GM21360 (cell line): ENCODE data around the gene LTC4S.
"Not testable (repeated sequence)": the region's sequence is repeated elsewhere in the genome, so short reads cannot be mapped to it uniquely, and the experiment has no call there.

ENCODE experiments used
- ATAC-seq: cut with Tn5 transposase; IDR thresholded peaks from one replicate; pipeline ENCODE4 v1.9.1; 2021; ENCODE audit warnings: mild to moderate bottlenecking, moderate library complexity; ENCODE audit not compliant: unreplicated experiment

The LTC4S gene

DNA sequence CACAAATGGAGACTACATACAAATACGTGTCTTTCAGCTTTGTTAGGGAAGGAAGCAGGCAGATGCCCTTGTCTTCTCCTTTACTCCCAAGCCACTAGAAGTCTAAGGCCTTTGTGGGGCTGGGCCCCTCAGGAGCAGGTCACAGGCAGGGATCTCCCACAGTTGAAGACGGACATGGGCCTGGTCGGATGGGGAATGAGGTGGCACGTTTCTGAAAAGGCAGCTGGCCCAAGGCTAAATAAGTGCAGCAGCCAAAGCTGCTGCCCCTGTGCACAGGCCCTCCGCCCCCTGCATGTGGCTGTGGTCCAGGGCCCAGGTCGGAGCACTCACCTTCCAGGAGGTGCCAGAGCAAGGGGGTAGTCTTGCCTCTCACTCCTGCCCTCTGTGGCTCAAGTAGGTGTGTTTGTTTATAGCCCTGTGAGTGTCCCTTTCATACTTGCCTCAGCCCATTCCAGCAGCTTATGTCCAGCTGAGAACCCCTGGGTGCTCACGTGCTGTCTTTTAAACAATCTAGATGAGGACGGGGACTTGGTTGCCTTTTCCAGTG, 28.7 kb downstream of the LTC4S start:
- no peak for ATAC-seq

DNA sequence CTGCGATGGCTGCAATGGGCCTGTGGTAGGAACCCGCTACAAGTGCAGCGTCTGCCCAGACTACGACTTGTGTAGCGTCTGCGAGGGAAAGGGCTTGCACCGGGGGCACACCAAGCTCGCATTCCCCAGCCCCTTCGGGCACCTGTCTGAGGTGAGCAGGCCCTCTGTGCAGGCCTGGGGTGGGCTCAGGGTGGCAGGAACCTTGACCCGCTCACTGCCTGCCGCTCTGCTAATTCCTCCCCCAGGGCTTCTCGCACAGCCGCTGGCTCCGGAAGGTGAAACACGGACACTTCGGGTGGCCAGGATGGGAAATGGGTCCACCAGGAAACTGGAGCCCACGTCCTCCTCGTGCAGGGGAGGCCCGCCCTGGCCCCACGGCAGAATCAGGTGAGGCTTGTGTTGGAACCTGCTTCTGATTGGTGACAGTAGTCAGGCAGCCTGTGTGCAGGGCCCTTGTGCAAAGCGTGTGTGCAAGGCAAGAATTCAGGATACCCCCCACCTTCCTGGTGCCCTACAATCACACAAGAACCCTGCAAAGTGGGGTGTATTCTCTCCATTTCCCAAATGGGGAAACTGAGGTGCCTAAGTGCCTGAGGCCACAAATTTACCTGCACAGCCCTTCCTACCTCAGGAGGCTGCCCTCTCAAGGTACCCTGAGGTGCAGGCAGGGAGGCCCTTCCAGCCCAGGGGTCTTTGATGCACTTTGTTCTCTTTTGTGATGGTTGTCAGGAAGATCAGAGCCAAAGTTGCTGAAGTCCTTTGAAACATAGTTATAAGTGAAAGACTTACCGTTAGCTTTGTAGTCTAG, 30.4 kb downstream of the LTC4S start:
- ATAC-seq: no peak

DNA sequence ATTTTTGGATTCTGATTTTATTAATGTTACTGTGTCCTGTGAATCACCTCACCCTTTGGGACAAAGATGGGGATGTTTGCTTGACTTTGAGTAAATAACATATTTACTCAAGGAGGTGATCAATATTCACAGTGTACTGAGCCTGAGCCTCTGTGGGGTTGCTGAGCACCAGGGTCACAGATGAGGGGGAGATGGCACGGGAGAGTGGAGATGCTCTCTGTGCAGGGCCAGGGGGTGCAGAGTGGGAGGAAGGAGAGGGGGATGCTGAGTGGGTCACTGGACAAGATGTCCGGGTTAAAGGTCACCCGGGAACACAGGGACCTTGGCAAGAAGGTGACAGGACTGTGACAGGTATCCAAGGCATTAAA, 30.9 kb downstream of the LTC4S start:
- no peak for ATAC-seq

- no peak for ATAC-seq
Measured at GRCh38 chr5:179825655-179826182, 31.9 kb downstream of the LTC4S start.

- ATAC-seq: no peak
Measured at GRCh38 chr5:179827680-179828079, 33.9 kb downstream of the LTC4S start.

- ATAC-seq: no peak
Measured at GRCh38 chr5:179828756-179829421, 35.1 kb downstream of the LTC4S start.

DNA sequence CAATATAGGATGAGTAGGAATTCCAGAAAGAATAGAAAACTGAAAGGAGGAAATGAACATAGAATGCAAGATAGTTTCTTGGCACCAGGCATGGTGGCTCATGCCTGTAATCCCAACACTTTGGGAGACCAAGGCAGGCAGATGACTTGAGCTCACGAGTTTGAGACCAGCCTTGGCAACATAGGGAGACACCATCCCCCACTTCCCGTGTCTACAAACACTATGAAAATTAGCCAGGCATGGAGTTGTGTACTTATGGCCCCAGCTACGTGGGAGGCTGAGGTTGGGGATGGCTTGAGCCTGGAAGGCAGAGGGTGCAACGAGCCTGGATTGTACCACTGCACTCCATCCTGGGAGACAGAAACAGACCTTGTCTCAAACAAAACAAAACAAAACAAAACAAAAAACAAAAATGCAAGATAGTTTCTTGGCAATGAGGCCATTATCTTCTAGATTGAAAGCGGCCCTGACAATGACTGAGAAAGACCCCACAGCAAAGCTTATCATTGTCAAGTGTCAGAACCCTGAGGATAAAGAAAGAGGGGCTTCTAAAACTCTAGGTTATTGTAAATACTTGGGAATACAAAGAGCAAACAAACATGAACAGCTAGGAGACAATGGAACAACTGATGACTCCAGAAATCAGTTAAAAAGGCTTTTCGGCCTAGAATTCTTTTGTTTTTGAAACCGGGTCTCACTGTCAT, 36.1 kb downstream of the LTC4S start:
- no peak for ATAC-seq

- no peak for ATAC-seq
Measured at GRCh38 chr5:179830818-179831468, 37.2 kb downstream of the LTC4S start.

DNA sequence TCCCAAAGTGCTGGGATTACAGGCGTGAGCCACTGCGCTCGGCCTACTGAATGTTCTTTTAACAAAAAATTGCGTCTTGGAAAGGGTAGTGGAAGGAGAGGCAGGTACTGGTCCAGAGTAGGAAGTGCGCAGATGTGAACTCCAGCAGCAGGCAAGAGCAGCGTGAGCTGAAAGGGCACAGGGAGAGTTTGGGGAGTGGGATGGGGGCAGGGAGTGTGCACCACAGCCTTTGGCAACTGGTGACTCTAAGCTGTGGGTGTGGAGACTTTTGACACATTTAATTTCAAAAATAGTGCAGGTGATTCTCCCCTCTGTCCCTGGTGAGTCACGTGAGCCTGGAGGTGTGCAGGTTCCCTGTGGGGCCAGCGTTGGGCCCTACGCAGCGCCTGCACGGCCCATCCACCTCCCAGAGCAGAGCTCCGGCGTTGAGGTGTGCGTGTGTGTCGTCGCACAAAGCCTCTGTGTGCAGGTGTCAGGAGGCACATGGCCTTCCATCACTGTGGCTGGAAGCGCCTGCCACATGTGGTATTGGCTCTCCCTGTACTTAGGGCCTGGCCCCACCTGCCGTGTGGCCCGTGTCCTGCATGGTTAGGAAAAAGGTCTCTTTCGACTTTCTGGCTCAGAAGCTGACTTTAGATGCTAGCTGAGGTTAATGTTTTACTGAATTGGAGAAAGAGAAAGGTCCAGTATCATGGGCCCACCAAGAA, 38.4 kb downstream of the LTC4S start:
- ATAC-seq: no peak

DNA sequence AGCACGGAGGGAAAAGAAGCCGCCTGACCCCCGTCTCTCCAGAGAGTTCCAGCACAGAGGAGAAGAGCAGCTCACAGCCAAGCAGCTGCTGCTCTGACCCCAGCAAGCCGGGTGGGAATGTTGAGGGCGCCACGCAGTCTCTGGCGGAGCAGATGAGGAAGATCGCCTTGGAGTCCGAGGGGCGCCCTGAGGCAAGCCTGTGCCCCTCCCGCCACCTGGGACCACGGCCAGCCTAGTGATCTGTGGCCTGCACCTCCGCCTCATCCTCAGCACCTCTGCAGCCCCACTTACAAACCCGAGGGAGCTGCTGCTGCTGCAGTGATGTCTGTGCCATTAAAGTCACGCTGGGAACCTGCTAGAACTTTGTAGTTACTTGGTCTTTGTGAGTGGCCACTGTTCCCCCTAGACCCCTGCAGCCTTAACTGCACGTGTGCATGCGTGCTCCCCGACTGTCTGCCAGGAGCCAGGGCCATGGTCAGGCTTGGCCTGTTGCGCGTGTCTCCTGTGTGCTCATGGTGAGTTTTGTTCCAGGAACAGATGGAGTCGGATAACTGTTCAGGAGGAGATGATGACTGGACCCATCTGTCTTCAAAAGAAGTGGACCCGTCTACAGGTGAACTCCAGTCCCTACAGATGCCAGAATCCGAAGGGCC, 39.4 kb downstream of the LTC4S start:
- no peak for ATAC-seq

GRCh38 chr5:179833709-179834070, 39.9 kb downstream of the LTC4S start:
- ATAC-seq: no peak

- no peak for ATAC-seq
Measured at GRCh38 chr5:179834120-179834519, 40.3 kb downstream of the LTC4S start.

DNA sequence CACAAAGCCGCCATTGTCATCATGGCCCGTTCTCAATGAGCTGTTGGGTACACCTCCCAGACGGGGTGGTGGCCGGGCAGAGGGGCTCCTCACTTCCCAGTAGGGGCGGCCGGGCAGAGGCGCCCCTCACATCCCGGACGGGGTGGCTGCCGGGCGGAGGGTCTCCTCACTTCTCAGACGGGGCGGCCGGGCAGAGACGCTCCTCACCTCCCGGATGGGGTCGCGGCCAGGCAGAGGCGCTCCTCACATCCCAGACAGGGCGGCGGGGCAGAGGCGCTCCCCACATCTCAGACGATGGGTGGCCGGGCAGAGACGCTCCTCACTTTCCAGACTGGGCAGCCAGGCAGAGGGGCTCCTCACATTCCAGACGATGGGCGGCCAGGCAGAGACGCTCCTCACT, 41.1 kb downstream of the LTC4S start:
- not testable (repeated sequence) for ATAC-seq

DNA sequence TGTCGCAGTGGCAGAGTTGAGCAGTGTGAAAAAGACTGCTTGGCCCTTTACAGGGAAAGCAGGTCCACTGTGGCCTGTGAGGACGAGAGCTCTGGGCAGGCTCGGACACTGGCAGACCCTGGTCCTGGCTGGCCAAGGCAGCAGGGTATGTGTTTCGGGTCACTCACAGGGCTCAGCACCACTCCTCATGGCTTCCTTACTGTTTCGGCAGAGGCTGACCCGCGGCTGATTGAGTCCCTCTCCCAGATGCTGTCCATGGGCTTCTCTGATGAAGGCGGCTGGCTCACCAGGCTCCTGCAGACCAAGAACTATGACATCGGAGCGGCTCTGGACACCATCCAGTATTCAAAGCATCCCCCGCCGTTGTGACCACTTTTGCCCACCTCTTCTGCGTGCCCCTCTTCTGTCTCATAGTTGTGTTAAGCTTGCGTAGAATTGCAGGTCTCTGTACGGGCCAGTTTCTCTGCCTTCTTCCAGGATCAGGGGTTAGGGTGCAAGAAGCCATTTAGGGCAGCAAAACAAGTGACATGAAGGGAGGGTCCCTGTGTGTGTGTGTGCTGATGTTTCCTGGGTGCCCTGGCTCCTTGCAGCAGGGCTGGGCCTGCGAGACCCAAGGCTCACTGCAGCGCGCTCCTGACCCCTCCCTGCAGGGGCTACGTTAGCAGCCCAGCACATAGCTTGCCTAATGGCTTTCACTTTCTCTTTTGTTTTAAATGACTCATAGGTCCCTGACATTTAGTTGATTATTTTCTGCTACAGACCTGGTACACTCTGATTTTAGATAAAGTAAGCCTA, 42.6 kb downstream of the LTC4S start:
- no peak for ATAC-seq

GRCh38 chr5:179837076-179838011, 43.6 kb downstream of the LTC4S start:
- no peak for ATAC-seq

- no peak for ATAC-seq
Measured at GRCh38 chr5:179839328-179840256, 45.8 kb downstream of the LTC4S start.

GRCh38 chr5:179840321-179840720, 46.5 kb downstream of the LTC4S start:
- no peak for ATAC-seq
